Muscle of leg (tissue), 16 donors: Measurements from ENCODE around the gene RGMA. TPM values are rescaled to one million over a fixed set of nuclear protein-coding genes. Genes with fewer than 3 reads are reported as not detected.
A peak's percentile ranks its signal among the peaks of the same experiment; 100 is the strongest.

Source experiments
- DNase-seq: peaks from one replicate; pipeline ENCODE4 v3.0.0; 2013
- H3K27ac ChIP-seq: one replicate; pipeline ENCODE4 v1.5.1; 2013; ENCODE audit warnings: mild to moderate bottlenecking, low read length, control low read depth
- H3K27me3 ChIP-seq: one replicate; pipeline ENCODE4 v1.6.1; 2013; ENCODE audit warnings: low read length; ENCODE audit not compliant: control insufficient read depth, insufficient read depth
- H3K36me3 ChIP-seq: one replicate; pipeline ENCODE4 v1.6.1; 2013; ENCODE audit warnings: low read length; ENCODE audit not compliant: control insufficient read depth, insufficient read depth
- H3K4me1 ChIP-seq: one replicate; pipeline ENCODE4 v1.6.1; 2013; ENCODE audit warnings: low read length; ENCODE audit not compliant: control insufficient read depth, insufficient read depth
- H3K4me3 ChIP-seq: one replicate; pipeline ENCODE4 v1.5.1; 2013; ENCODE audit warnings: low read length, control low read depth
- H3K9me3 ChIP-seq: replicated peaks from 2 replicates; pipeline ENCODE4 v1.6.1; 2013; ENCODE audit warnings: low read depth, low read length; ENCODE audit not compliant: control insufficient read depth
- WGBS: methylation state at CpG from one replicate; pipeline ENCODE4 v1.1.5; 2013; ENCODE audit warnings: missing lambda C conversion rate; ENCODE audit not compliant: insufficient coverage; 5-methylcytosine and 5-hydroxymethylcytosine counted together
- long read RNA-seq, 11 donors: transcript quantifications; one replicate each; lab custom pipeline, GENCODE V29; 2026
- polyA plus RNA-seq, 8 donors: library from polyadenylated mRNA; unstranded; fragments of 120-200 nt; gene quantifications; one replicate each; pipeline versions ENCODE4 v1.2.1 to v1.2.3, GENCODE V29; 2013; ENCODE audit warnings: inconsistent platforms in 1 of 8, low replicate concordance in 1 of 8; ENCODE audit not compliant: insufficient read length in 8 of 8, insufficient read depth in 1 of 8
- total RNA-seq: library from RNA; stranded (reverse); fragments of 120-200 nt; gene quantifications from one replicate; pipeline ENCODE4 v1.2.4, GENCODE V29; 2013

Gene RGMA
- total RNA-seq (16.4 TPM), polyA plus RNA-seq (10 to 100 TPM; 51.3 to 90.8 (median 70.8) TPM)
- long read RNA-seq, donor 1, full-length matches to known transcripts: 11 of 11 reads
- long read RNA-seq, donor 1, partial matches to known transcripts: 0 of 11 reads
- long read RNA-seq, donor 1, other reads (novel, unspliced or antisense): 0 of 11 reads
- long read RNA-seq, donor 2, partial matches to known transcripts: 0 of 1 reads
- long read RNA-seq, donor 2, other reads (novel, unspliced or antisense): 0 of 1 reads
- long read RNA-seq, donor 3, full-length matches to known transcripts: 40 of 40 reads
- long read RNA-seq, donor 3, partial matches to known transcripts: 0 of 40 reads
- long read RNA-seq, donor 3, other reads (novel, unspliced or antisense): 0 of 40 reads
- long read RNA-seq, donor 4, full-length matches to known transcripts: 19 of 33 reads
- long read RNA-seq, donor 4, partial matches to known transcripts: 14 of 33 reads
- long read RNA-seq, donor 4, other reads (novel, unspliced or antisense): 0 of 33 reads
- long read RNA-seq, donor 5, full-length matches to known transcripts: 30 of 59 reads
- long read RNA-seq, donor 5, partial matches to known transcripts: 29 of 59 reads
- long read RNA-seq, donor 5, other reads (novel, unspliced or antisense): 0 of 59 reads
- long read RNA-seq, donor 6, full-length matches to known transcripts: 25 of 38 reads
- long read RNA-seq, donor 6, partial matches to known transcripts: 13 of 38 reads
- long read RNA-seq, donor 6, other reads (novel, unspliced or antisense): 0 of 38 reads
- long read RNA-seq, donor 7, full-length matches to known transcripts: 20 of 25 reads
- long read RNA-seq, donor 7, partial matches to known transcripts: 5 of 25 reads
- long read RNA-seq, donor 7, other reads (novel, unspliced or antisense): 0 of 25 reads
- long read RNA-seq, donor 8, full-length matches to known transcripts: 10 of 23 reads
- long read RNA-seq, donor 8, partial matches to known transcripts: 13 of 23 reads
- long read RNA-seq, donor 8, other reads (novel, unspliced or antisense): 0 of 23 reads
- long read RNA-seq, donor 9, full-length matches to known transcripts: 18 of 28 reads
- long read RNA-seq, donor 9, partial matches to known transcripts: 10 of 28 reads
- long read RNA-seq, donor 9, other reads (novel, unspliced or antisense): 0 of 28 reads
- long read RNA-seq, donor 10, full-length matches to known transcripts: 23 of 59 reads
- long read RNA-seq, donor 10, partial matches to known transcripts: 36 of 59 reads
- long read RNA-seq, donor 10, other reads (novel, unspliced or antisense): 0 of 59 reads
- long read RNA-seq, donor 11, full-length matches to known transcripts: 14 of 28 reads
- long read RNA-seq, donor 11, partial matches to known transcripts: 14 of 28 reads
- long read RNA-seq, donor 11, other reads (novel, unspliced or antisense): 0 of 28 reads

GRCh38 chr15:93088981-93089726 lies at the start of gene RGMA:
Gene RGMA (minus strand): TSS chr15:93089211. CDS start chr15:93088932, 279 bp downstream.
- Histone ChIP-seq H3K4me1 (peaks cover 20% of the 10 kb centered on the region), H3K27ac (peak within 1 kb of the TSS; percentile 78), H3K36me3 (peaks cover 3% of the 10 kb centered on the region), H3K4me3 (peak within 1 kb of the TSS; percentile 77), H3K27me3 (peaks cover 9% of the 10 kb centered on the region), H3K9me3 (no peaks in the 10 kb centered on the region)
- DNase-seq: peak; percentile 85
- 1% methylated on average over 47 of the region's 92 CpGs for WGBS

GRCh38 chr15:93136606-93137005 lies 47.6 kb upstream of the RGMA start:
- H3K9me3 ChIP-seq: no peaks in the 10 kb centered on the region
- H3K27ac ChIP-seq: no peak overlapping the region
- H3K4me3 ChIP-seq: no peak overlapping the region
- DNase-seq: no peak
- no peaks in the 10 kb centered on the region for H3K27me3 ChIP-seq
- no peaks in the 10 kb centered on the region for H3K36me3 ChIP-seq
- WGBS: 71% methylated on average over 7 of the region's 7 CpGs
- peaks cover 2% of the 10 kb centered on the region for H3K4me1 ChIP-seq

- H3K27me3 ChIP-seq: no peaks in the 10 kb centered on the region
- peaks cover 2% of the 10 kb centered on the region for H3K4me1 ChIP-seq
- H3K4me3 ChIP-seq: no peak overlapping the region
- no peak for DNase-seq
- WGBS: no CpG with 5 or more reads among the region's 3 CpGs
- H3K27ac ChIP-seq: no peak overlapping the region
- no peaks in the 10 kb centered on the region for H3K9me3 ChIP-seq
- H3K36me3 ChIP-seq: no peaks in the 10 kb centered on the region
Observed at GRCh38 chr15:93135997-93136397, 47.0 kb upstream of the RGMA start.

- H3K4me1 ChIP-seq: peaks cover 2% of the 10 kb centered on the region
- 60% methylated on average over 1 of the region's 3 CpGs for WGBS
- no peak overlapping the region for H3K27ac ChIP-seq
- no peaks in the 10 kb centered on the region for H3K36me3 ChIP-seq
- H3K4me3 ChIP-seq: no peak overlapping the region
- DNase-seq: no peak
- no peaks in the 10 kb centered on the region for H3K9me3 ChIP-seq
- no peaks in the 10 kb centered on the region for H3K27me3 ChIP-seq
Observed at GRCh38 chr15:93135459-93135858, 46.4 kb upstream of the RGMA start.

- Histone ChIP-seq H3K27me3 (no peaks in the 10 kb centered on the region), H3K27ac (no peak overlapping the region), H3K4me3 (no peak overlapping the region), H3K4me1 (peaks cover 12% of the 10 kb centered on the region), H3K36me3 (no peaks in the 10 kb centered on the region), H3K9me3 (no peaks in the 10 kb centered on the region)
- DNase-seq: no peak
- 98% methylated on average over 6 of the region's 10 CpGs for WGBS
Observed at GRCh38 chr15:93131485-93132095, 42.6 kb upstream of the RGMA start.

- WGBS: 86% methylated on average over 15 of the region's 18 CpGs
- DNase-seq: no peak
- Histone ChIP-seq H3K36me3 (no peaks in the 10 kb centered on the region), H3K27me3 (no peaks in the 10 kb centered on the region), H3K4me3 (no peak overlapping the region), H3K4me1 (peaks cover 24% of the 10 kb centered on the region), H3K27ac (no peak overlapping the region), H3K9me3 (no peaks in the 10 kb centered on the region)
Observed at GRCh38 chr15:93129702-93130488, 40.9 kb upstream of the RGMA start.

GRCh38 chr15:93127286-93127685 lies 38.3 kb upstream of the RGMA start:
- Histone ChIP-seq H3K4me3 (no peak overlapping the region), H3K27me3 (no peaks in the 10 kb centered on the region), H3K9me3 (no peaks in the 10 kb centered on the region), H3K4me1 (peaks cover 37% of the 10 kb centered on the region), H3K36me3 (no peaks in the 10 kb centered on the region), H3K27ac (peak overlapping the region; percentile 92)
- WGBS: 62% methylated on average over 5 of the region's 6 CpGs
- no peak for DNase-seq

- Histone ChIP-seq H3K36me3 (no peaks in the 10 kb centered on the region), H3K27me3 (no peaks in the 10 kb centered on the region), H3K27ac (peak overlapping the region; percentile 92), H3K9me3 (no peaks in the 10 kb centered on the region), H3K4me1 (peaks cover 41% of the 10 kb centered on the region), H3K4me3 (no peak overlapping the region)
- WGBS: 16% methylated on average over 7 of the region's 8 CpGs
- peak; percentile 99 for DNase-seq
Observed at GRCh38 chr15:93126599-93126998, 37.6 kb upstream of the RGMA start.
